ENCODE measurements around the gene GALNT18.

DNA sequence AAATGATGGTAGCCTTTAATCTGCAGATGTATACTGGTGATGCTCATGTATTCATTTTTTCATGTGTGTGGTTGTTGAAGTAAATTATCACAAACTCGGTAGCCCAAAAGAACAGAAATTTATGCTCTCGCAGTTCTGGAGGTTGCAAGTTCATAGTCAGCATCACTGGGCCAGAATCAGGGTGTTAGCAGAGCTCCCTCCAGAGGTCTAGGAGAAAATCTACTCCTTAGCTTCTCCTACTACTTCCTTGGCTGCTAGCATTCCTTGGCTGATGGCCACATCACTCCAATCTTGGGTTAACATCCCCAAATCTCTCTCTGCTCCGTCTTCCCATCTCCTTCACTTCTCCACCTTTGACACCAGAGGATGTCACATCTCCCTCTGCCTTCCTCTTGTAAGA, 45.3 kb upstream of the GALNT18 start:
- TF ChIP-seq CTCF (IDR thresholded peaks at IDR 0.05; ENCODE audit: low read length) = no peak
- no peak for TF ChIP-seq EZH2 (optimal IDR thresholded peaks at IDR 0.05; ENCODE audit: low read depth, low read length)
- TF ChIP-seq EZH2phosphoT487 (IDR thresholded peaks at IDR 0.05; ENCODE audit: low read length) = no peak
